Measurements from ENCODE around the gene ATL2.
"Not testable (repeated sequence)": the region's sequence is repeated elsewhere in the genome, so short reads cannot be mapped to it uniquely, and the experiment has no call there.

Gene ATL2

DNA sequence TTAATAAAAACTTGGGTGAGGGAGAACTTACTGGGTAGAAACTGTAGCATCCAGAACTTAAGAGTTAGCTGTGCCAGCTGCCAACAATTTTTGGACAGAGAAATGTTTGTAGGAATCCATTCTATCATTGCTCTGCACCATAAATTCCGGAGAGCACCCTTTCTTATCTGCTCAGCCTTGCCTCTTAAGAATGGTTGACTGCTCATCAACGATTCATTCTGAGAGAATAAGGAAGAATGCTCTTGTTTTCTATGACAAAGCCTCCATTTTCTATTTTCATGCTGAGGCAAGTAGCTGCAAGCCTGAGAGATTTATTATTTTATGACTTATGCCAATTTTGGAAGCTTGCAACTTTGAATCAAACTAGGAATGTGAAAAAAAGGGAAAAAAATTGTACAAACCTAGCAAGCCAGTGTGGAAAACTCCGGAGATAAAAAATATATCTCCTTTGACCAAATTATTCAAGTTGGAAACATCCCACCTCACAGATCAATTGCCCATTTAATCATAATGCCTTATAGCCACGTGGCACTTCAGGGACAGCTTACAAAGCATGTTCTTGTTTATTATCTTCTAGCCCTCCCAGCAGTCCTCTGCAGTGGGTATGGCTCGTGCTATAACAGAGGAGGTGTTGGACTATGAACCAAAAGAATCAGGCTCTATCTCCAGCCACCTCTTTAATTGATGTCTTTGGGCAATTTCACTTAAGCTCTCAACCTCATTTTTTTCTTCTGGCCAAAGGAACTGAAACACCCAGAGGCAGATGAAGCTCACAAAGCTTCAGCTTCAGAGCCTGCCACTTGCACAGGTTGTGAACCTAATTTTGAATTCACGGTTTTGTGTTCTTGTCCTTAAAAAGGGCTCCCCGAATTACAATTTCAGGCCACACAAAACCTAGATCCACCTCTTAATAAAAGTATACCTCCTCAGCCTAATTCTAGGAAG, 40.9 kb upstream of the ATL2 start:
- TF ChIP-seq, protein P1, sequence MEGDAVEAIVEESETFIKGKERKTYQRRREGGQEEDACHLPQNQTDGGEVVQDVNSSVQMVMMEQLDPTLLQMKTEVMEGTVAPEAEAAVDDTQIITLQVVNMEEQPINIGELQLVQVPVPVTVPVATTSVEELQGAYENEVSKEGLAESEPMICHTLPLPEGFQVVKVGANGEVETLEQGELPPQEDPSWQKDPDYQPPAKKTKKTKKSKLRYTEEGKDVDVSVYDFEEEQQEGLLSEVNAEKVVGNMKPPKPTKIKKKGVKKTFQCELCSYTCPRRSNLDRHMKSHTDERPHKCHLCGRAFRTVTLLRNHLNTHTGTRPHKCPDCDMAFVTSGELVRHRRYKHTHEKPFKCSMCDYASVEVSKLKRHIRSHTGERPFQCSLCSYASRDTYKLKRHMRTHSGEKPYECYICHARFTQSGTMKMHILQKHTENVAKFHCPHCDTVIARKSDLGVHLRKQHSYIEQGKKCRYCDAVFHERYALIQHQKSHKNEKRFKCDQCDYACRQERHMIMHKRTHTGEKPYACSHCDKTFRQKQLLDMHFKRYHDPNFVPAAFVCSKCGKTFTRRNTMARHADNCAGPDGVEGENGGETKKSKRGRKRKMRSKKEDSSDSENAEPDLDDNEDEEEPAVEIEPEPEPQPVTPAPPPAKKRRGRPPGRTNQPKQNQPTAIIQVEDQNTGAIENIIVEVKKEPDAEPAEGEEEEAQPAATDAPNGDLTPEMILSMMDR (IDR thresholded peaks at IDR 0.05; ENCODE audit: insufficient read depth, low read length, missing control alignments) = no peak
- no peak for DNase-seq (ENCODE audit: low read depth, low spot score)
- ChIA-PET CTCF (interaction anchor here (1.5 to 1.6 kb wide), 2 partner anchors 12 to 42 kb away, joined by 4 to 5 read pairs; partner anchors contain the start of gene ATL2), POLR2A (no interaction called here)
- no peak overlapping the region for H3K4me3 ChIP-seq (ENCODE audit: low read depth, low read length)

- no peak overlapping the region for H3K4me3 ChIP-seq (ENCODE audit: low read depth, low read length)
- DNase-seq (ENCODE audit: low read depth, low spot score) = no peak
- ChIA-PET POLR2A (no interaction called here), CTCF (no interaction called here)
- TF ChIP-seq, protein P1 (IDR thresholded peaks at IDR 0.05; ENCODE audit: insufficient read depth, low read length, missing control alignments) = no peak
Measured at GRCh38 chr2:38416296-38417036, 39.4 kb upstream of the ATL2 start.

- H3K4me3 ChIP-seq (ENCODE audit: low read depth, low read length) = no peak overlapping the region
- ChIA-PET CTCF (no interaction called here), POLR2A (no interaction called here)
- TF ChIP-seq, protein P1 (IDR thresholded peaks at IDR 0.05; ENCODE audit: insufficient read depth, low read length, missing control alignments) = no peak
- DNase-seq (ENCODE audit: low read depth, low spot score) = no peak
Measured at GRCh38 chr2:38415728-38416291, 38.7 kb upstream of the ATL2 start.

GRCh38 chr2:38415023-38415422, 38.0 kb upstream of the ATL2 start:
- H3K4me3 ChIP-seq (ENCODE audit: low read depth, low read length) = no peak overlapping the region
- ChIA-PET POLR2A (no interaction called here), CTCF (no interaction called here)
- TF ChIP-seq, protein P1 (IDR thresholded peaks at IDR 0.05; ENCODE audit: insufficient read depth, low read length, missing control alignments) = no peak
- no peak for DNase-seq (ENCODE audit: low read depth, low spot score)

DNA sequence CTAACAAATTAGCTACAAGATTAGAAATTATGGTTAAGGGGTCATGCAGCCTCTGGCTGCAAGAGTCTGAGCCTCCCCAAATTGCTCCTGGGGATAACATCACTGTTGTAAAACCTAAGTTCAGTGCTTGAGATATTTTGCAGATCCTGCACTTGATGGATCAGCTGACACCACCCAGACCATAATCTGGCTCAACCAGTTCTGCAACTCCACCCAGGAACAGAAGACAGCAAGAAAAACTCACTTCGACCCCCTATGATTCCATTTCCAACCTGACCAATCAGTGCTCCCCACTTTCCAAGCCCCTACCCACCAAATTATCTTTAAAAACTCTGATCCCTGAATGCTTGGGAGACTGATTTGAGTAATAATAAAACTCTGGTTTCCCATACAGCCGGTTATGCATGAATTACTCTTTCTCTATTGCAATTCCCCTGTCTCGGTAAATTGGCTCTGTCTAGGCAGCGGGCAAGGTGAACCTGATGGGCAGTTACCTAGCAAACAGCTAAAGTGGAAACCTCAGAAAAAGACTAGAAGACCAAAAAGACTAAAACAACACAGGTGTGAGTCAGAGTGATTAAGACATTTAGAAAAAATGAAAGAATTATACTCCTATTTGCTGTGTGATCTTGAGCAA, 35.3 kb upstream of the ATL2 start:
- POLR2A ChIA-PET; H3K4me3 ChIP-seq (ENCODE audit: low read depth, low read length); CTCF ChIA-PET; DNase-seq (ENCODE audit: low read depth, low spot score): not testable (repeated sequence)

DNA sequence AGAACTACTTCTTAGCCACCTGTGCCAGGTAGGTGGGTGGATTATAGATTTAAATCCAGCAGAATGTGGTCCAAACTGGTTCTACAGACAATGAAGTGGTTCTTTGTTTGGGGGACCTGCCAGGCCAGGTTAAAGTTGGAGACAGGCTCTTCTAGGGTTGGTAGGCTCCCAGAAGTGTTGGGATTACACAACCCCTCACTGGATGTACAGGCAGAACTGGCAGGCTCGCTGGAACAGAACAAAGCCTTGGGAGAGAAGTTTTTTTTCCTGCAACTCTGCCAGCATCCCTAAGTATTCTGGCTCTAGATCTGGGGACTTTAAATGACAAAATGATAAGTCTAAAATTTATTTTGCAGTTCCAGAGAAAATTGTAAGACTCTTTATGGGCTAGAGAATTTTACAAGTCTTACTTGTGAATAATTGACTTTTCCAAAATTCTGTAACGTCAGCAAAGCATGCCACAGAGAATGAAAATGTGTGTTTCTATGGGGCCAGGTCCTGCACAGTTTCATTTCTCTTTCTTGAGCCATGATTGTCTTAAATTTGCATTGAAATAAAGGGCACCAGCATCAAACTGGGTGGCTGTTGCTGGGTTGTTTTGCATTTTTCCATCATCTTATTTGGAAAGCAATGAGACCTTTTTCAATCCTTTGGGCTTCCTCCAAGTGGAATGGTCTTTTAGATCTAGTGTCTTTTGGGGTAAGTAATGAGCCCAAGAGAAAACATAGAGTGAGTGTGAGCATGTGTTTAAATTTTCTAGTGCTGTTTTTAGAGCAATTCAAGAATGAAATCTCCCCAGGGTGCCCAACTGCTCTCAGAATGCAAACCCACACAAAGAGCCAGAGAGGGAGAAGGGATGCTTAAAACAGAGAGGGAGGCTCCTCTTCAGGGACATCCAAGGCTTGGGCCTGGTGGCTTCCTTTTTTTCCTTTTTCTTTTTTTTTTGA, 32.4 kb upstream of the ATL2 start:
- CTCF ChIA-PET = no interaction called here
- no peak overlapping the region for H3K4me3 ChIP-seq (ENCODE audit: low read depth, low read length)
- DNase-seq (ENCODE audit: low read depth, low spot score) = no peak
- TF ChIP-seq, protein P1 (IDR thresholded peaks at IDR 0.05; ENCODE audit: insufficient read depth, low read length, missing control alignments) = no peak
- POLR2A ChIA-PET = no interaction called here
